GM19328 (cell line): ENCODE results near the gene GRIK4.

Experiments used
- ATAC-seq: cut with Tn5 transposase; IDR thresholded peaks from one replicate; pipeline ENCODE4 v1.9.1; 2021; ENCODE audit warnings: mild to moderate bottlenecking, moderate library complexity; ENCODE audit not compliant: unreplicated experiment

Gene GRIK4

GRCh38 chr11:120718171-120718570, 206.6 kb downstream of the GRIK4 start:
- ATAC-seq, result no peak

- ATAC-seq, result no peak
These were observed 207.8 kb downstream of the GRIK4 start for GRCh38 chr11:120719348-120719747.

- no peak for ATAC-seq
These were observed 209.2 kb downstream of the GRIK4 start for GRCh38 chr11:120720760-120721159.

DNA sequence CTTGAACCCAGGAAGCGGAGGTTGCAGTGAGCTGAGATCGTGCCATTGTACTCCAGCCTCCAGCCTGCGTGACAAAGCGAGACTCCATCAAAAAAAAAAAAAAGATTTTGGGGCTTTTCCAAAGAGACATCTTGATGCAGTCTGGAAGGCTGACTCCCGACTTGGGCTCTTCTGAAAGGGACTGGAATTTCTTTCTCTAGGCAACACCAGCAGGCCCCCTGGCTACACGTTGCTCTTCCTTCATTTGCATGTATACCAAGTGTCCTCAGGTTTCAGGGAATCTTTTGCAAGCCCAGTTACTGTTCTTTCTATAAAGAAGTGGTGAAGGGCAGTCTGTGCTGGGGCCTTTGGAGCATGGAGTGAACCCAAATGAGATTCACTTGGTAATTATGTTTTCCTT, 211.0 kb downstream of the GRIK4 start:
- no peak for ATAC-seq

- ATAC-seq, result no peak
These were observed 212.2 kb downstream of the GRIK4 start for GRCh38 chr11:120723751-120724150.

DNA sequence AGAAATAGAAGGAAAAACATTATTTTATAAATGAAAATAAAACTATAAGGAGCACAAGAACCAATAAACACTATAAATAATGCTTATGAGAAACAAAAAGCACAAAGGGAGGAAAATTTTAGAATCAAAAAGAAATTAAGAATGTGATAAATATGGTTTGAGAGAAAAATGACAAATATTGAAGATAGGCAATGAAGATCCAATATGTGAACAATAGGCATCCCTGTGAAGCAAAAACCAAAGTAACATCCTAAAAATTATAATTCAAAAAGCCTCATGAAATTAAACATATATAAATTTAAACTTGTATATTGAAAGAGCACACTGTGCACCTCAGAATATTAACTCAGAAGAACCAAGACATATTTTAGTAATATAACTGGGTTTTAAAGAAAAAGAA, 216.2 kb downstream of the GRIK4 start:
- no peak for ATAC-seq

GRCh38 chr11:120735035-120735434, 223.5 kb downstream of the GRIK4 start:
- no peak for ATAC-seq

DNA sequence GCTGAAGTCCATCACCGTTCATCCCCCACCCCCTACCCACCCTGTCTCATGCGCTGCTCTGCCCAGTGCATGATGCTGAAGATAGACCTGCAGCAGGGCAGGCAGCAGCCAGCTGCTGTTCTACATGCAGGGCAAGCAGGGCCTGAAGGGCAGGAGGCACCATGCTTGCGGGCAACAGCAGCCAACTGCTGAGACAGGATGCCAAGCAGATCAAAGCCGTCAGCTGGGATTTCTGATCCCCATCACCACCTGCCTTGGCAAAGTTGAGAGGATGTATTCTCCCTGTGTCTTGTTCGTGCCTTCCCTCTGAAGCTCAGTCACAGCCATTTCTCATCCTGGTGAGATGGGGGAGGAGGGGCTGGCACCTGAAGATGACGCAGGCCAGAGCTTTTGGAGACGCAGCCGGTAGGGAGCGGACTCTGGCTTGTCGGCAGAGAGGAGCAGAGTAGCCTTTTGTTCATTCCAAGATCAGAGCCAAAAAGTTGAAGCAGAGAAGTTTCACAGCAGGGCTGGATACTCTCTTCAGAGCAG, 227.0 kb downstream of the GRIK4 start:
- no peak for ATAC-seq

DNA sequence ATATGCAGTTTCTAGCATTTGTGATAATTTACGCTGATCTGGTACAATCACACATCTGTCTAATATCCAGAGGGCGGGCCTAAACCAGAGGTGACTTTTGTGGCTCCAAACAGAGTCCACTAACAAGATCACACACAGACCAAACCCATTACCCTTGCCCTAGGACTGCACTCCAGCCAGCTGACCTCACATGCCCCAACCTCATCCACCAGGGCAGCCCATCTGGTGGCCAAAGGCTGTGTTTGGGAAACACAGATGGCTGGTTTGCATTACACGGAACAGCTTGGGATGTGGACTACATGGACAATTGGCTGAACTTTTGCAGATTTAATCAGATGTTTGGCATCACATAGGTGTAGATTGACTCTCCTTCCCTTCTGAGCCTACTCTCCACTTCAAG, 228.2 kb downstream of the GRIK4 start:
- no peak for ATAC-seq

DNA sequence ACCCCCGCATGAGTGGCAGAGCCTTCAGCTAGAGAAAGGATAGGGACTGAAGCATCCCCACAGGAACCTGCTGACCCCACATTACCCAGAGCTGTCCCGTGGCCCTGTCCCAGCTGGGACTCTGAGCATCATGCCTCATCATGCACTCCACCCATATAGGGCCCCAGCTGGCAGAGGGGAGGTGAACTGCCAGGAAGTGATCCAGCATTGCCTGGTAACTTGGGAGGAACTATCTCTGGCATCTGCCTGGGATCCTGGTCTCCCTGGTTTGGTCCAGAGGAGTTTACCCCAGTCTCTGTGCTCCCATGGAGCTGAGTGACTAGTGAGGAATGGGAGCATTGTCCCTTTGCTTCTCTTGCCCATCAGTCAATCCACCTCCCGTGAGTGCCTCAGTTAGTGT, 228.8 kb downstream of the GRIK4 start:
- ATAC-seq, result no peak

- no peak for ATAC-seq
These were observed 232.8 kb downstream of the GRIK4 start for GRCh38 chr11:120744016-120744994.

- no peak for ATAC-seq
These were observed 234.8 kb downstream of the GRIK4 start for GRCh38 chr11:120746376-120746775.

DNA sequence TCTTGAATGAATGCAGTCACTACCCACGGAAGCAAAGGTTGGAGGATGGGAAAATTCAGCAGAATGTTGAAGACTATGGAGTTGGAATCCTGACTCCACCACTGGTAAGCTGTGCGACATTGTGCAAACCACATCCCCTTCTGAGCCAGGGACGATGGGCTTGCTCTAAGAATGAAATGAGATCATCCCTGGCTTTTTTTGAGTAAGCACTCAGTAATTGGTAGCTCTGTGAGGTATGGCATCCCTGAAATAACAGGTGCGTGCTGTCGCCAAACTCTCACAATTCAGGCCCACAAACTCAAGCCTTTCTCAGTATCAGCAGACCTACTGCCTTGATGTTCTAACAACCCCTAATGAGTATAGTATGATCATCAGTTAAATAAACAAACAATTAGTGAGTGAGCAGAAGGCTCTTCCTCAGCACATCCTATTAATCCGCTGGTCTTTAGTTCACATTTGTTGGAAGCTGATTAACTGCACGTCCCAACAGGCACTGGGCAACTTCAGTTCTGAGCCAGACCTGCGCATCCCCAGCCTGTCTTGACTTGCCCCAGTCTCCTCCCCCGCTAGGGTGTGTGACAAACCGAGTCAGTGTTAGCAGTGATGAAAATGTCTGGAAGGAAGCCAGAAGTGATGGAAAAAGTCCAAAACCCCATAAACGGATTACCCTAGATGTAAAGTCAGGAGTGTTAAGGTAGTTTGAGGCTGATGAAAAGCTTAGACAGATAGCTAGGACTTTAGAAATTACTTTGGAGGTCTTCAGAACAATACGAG, 235.5 kb downstream of the GRIK4 start:
- ATAC-seq, result no peak

DNA sequence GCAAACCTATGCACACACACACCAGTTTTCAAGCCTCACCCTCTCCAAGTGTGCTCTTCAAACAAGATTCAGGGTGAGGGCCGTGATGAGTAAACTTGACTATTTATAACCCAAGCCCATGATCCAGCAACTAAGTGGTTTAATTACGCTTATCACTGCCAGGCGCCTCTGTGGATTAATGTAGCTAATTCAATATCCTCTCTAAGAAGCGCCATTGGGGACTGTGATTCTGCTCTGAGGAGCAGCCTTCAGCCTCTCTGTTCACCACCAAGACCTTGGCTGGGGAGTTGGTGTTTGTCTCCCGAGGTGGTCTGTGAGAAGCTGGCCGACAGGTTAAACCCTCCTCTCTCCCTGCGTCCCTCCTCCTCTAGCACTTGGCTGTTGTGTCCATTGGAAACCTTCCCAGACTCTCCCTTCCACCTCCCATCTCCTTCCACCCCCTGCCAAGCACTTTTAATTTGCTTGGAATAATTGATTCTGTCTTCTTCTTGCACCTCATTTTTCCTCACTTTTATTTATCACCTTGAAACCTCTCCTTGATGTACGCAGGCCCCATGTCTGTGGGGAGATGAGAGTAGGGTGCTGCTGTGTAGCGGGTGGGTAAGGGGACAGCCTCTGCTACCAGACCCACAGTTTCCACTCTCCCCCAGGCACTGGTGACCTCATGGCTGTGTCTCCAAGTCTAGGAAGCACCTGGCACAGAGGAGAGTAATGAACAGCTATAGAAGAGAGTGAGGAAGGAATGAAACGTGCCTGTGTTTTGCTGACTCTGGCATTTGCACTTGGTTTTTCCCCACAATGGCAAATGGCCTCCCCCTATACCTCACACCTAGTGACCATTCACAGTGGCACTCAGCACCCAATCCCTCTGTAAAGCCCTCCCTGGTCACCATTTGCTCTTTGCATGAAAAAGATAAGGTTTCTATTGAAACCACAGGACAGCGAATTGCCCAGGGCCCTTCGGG, 236.6 kb downstream of the GRIK4 start:
- ATAC-seq, result no peak

GRCh38 chr11:120749395-120749794, 237.8 kb downstream of the GRIK4 start:
- no peak for ATAC-seq

DNA sequence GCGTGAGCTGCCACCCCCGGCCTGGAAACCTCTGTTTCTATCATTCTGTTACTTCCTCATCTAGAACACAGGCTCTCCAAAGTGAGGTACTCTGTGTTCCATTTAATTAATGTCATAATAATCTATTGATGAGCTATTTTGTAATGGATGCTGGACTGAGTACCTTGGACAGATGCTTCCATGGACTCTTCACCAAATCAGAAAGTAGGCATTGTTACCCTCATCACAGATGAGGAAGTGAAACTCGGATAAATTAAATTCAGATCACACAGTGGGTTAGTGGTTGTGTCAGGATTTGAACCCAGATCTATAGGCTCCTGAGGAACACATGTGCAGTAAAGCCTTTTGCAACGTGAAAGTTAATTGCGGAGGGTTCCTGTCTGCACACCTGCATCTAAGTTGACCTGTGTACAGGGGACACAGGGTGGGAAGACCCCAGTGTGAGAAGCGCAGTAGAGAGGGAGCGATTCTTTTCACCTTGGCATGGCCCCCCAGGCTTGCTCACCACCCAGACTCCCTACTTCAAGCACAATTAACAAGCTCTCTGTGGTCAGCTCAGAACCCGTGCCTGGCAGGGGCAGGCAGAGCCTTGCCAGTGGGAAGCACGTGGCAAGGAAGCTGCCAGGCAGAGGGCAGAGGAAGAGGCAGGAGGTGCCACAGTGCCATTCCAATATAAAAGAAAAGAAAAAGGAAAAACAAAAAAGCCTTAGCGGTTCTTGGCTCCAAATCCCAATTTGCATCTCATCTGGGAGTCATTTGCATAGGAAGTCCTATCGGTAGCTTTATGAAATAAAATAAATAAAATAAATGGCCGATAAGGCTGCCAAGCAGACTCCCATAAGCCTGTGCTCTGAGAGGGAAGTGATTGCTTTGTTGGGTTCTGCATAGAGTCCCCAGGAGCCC, 239.3 kb downstream of the GRIK4 start:
- no peak for ATAC-seq

DNA sequence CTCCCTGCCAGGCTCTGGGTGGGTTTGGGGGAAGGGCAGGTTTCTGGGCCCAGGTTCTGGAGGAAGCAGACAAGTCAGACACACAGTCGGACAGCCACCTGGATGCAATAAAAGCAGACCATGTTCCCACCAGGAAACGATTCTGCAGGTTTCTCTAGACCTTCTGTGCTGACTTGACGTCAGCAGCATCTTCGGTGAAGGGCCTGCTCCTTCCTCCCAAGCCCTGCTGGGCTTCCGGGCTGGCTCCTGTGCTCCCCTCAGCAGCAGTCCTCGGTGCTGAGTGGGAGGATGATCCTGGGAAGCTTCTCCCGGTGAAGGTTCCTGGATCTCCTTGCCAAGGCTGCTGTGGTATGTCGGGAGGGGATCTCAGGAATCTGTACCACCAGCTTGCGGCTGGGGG, 240.0 kb downstream of the GRIK4 start:
- no peak for ATAC-seq

GRCh38 chr11:120752668-120753067, 241.1 kb downstream of the GRIK4 start:
- no peak for ATAC-seq

GRCh38 chr11:120756931-120757330, 245.4 kb downstream of the GRIK4 start:
- no peak for ATAC-seq

DNA sequence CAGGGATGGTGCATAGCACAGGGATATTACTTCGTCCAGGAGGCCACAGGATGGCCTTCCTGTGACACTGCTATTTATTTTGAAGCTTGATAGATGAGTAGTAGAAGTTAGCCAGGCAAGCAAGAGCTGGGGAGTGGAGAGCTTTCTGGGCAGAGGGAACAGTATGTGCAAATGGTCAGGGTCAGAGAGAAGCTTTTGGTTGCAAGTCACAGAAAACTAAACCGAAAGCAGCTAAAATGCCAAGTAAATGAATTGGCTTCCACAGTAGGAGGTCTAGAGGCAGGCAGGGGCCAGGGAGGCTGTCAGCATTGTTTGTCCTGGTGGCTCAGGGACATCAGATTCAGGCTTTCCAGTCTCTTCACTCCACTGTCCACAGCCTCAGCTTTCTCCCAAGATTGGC, 247.5 kb downstream of the GRIK4 start:
- ATAC-seq, result no peak
